HuH-7.5 (cell line): ENCODE results near the gene HEMGN.
A peak's percentile ranks its signal among the peaks of the same experiment; 100 is the strongest.
"Not testable (repeated sequence)": the region's sequence is repeated elsewhere in the genome, so short reads cannot be mapped to it uniquely, and the experiment has no call there.

ENCODE experiments used
- DNase-seq: peaks from one replicate; pipeline ENCODE4 v3.0.0; 2011; ENCODE audit warnings: low spot score

HEMGN gene

GRCh38 chr9:97938081-97938644 is at the start of gene HEMGN:
Gene HEMGN (minus strand): TSS chr9:97938172. CDS start chr9:97938136, 36 bp downstream.
- DNase-seq, result no peak

DNA sequence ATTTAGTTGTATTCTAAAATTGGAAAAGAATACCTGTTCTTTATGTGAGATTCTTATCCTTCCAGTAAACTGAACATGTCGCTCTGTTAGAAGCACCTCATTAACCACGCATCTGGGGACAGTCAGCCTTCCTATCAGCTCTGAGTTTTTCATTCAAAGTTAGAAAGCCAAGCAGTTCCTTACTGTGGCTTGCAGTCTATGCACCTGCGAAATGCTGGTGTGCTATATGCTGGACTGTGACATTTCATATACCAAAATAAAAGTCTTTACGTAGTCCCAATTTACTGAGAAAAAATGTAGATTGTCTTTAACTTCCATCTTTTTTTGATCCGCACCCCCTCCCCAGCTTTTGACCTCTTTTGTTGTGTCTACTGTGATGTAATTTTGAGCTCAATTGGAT is 49.5 kb upstream of the HEMGN start:
- DNase-seq, result no peak

- DNase-seq, result peak; percentile 55
These were observed 47.3 kb upstream of the HEMGN start for GRCh38 chr9:97985058-97985861.

GRCh38 chr9:97984188-97985057 is 46.5 kb upstream of the HEMGN start:
- DNase-seq, result peak; percentile 80

GRCh38 chr9:97983589-97984187 is 45.7 kb upstream of the HEMGN start:
- DNase-seq, result peak; percentile 61

- peak; percentile 87 for DNase-seq
These were observed 45.0 kb upstream of the HEMGN start, which contains the start of gene ANP32B for GRCh38 chr9:97982683-97983588. Gene ANP32B (plus strand): TSS chr9:97983341. CDS start chr9:97983556, 215 bp downstream.

GRCh38 chr9:97981846-97982682 is 44.1 kb upstream of the HEMGN start:
- peak; percentile 20 for DNase-seq

GRCh38 chr9:97980918-97981845 is 43.2 kb upstream of the HEMGN start:
- no peak for DNase-seq

DNA sequence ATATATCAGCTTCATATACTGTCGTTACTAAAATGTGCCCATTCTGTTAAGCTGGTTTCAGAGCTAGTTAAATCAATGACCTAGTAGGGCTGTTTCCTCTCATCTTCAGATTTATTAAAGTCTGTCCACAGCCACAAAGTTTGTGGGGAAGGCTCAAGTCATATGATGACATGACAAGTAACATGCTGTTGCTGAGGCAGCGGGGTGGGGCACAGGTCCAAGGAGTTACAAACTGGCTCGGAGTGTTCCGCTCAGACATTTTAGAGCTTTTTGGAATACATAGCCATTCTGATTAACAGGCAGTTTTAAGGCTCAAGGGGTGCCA is 42.5 kb upstream of the HEMGN start:
- DNase-seq, result no peak

- DNase-seq, result no peak
These were observed 42.0 kb upstream of the HEMGN start for GRCh38 chr9:97979788-97980478.

GRCh38 chr9:97978371-97979130 is 40.6 kb upstream of the HEMGN start:
- DNase-seq, result no peak

DNA sequence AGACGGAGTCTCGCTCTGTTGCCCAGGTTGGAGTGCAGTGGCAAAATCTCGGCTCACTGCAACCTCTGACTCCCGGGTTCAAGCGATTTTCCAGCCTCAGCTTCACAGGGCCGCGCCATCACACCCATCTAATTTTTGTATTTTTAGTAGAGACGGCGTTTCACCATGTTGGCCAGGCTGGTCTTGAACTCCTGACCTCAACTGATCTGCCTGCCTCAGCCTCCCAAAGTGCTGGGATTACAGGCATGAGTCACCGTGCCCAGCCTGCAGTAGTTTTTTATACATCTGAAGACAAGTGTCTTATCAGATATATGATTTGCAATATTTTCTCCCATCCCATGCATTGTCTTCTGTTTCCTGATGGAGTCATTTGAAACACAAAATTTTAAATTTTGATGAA is 38.7 kb upstream of the HEMGN start:
- DNase-seq, result not testable (repeated sequence)

DNA sequence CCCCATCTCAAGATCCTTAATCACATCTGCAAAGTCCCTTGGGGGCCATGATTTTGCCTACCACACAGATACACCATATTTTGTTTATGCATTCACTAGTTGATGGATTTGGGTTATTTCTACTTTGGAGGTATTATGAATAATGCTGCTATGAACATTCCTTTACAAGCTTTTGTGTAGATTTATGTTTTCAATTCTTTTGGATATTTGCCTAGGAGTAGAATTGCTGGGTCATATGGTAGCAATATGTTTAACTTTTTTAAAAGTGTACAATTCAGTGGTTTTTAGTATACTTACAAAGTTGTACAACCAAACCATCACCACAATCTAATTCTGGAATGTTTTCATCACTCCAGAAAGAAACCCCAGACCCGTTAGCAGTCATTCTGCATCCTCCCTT is 37.4 kb upstream of the HEMGN start:
- DNase-seq, result no peak

- DNase-seq, result no peak
These were observed 34.8 kb upstream of the HEMGN start for GRCh38 chr9:97972753-97973152.

GRCh38 chr9:97970165-97970564 is 32.2 kb upstream of the HEMGN start:
- DNase-seq, result no peak

DNA sequence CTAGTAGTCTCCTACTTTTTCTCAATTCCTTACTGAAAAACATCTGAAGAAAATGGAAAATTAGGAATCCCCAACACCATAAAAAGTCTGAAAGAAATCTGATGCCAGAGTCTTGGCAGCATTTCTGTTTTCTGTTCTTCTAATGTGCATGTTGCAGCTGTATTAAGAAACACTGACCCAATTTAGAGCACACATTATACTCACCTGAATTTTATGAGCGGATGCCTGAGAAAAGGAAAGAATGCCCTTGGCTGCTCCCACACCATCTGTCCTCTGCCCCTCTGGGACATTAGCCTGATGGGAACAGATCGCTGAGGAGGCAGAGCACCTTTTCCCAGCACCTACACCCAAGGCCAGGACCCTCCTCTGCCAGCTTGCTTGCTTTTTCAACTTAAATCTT is 31.0 kb upstream of the HEMGN start:
- DNase-seq, result no peak

DNA sequence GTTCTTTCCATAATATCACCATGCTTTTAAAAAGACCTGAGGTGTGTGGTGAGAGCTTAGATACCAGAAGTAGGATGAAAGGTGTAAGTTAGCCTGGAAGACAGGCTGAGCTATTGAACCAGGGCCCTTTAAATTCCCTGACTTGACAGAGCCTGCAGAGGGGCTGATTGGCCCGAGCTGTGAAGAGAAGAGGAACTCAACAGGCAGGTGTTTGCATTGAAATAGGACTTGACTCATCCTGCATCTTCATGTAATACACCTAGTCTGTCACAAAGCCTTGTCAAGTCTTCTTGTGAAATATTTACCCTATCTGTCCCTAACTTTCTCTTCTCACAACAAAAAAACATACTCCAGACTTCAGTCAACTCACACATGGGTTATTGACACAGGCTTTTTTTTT is 28.5 kb upstream of the HEMGN start:
- no peak for DNase-seq

- DNase-seq, result no peak
These were observed 26.9 kb upstream of the HEMGN start for GRCh38 chr9:97964901-97965300.
